T1000 (cell line): ENCODE results near the gene BRD1.

Experiments
- DNase-seq: peaks from one replicate; lab custom pipeline; 2025; ENCODE audit warnings: mixed read lengths; lab: John Stamatoyannopoulos, UW

Gene BRD1

GRCh38 chr22:49827853-49828598 lies at the start of gene BRD1:
BRD1 (minus strand) TSS chr22:49827873; CDS start chr22:49824317, 3,556 bp downstream.
- no peak for DNase-seq

GRCh38 chr22:49873228-49873940 lies 45.7 kb upstream of the BRD1 start:
- no peak for DNase-seq

- DNase-seq, result no peak
Measured at GRCh38 chr22:49872347-49872746, 44.7 kb upstream of the BRD1 start.

GRCh38 chr22:49871482-49871881 lies 43.8 kb upstream of the BRD1 start:
- DNase-seq, result no peak

- DNase-seq, result no peak
Measured at GRCh38 chr22:49869845-49870712, 42.4 kb upstream of the BRD1 start.

- no peak for DNase-seq
Measured at GRCh38 chr22:49869086-49869830, 41.6 kb upstream of the BRD1 start.

- DNase-seq, result no peak
Measured at GRCh38 chr22:49867303-49868265, 39.9 kb upstream of the BRD1 start.

GRCh38 chr22:49866646-49867045 lies 39.0 kb upstream of the BRD1 start:
- no peak for DNase-seq

- DNase-seq, result no peak
Measured at GRCh38 chr22:49866134-49866533, 38.5 kb upstream of the BRD1 start.

- no peak for DNase-seq
Measured at GRCh38 chr22:49865156-49865555, 37.5 kb upstream of the BRD1 start.

GRCh38 chr22:49863931-49864330 lies 36.3 kb upstream of the BRD1 start:
- no peak for DNase-seq

- no peak for DNase-seq
Measured at GRCh38 chr22:49862496-49862776, 34.8 kb upstream of the BRD1 start.

GRCh38 chr22:49861642-49862495 lies 34.2 kb upstream of the BRD1 start:
- no peak for DNase-seq

GRCh38 chr22:49858827-49859226 lies 31.2 kb upstream of the BRD1 start:
- DNase-seq, result no peak

- no peak for DNase-seq
Measured at GRCh38 chr22:49856766-49857618, 29.3 kb upstream of the BRD1 start.

GRCh38 chr22:49856343-49856742 lies 28.7 kb upstream of the BRD1 start:
- no peak for DNase-seq

- DNase-seq, result no peak
Measured at GRCh38 chr22:49855251-49855911, 27.7 kb upstream of the BRD1 start.
